Upper lobe of left lung (tissue), 6 donors: ENCODE data around the gene ARHGAP26. TPM values are rescaled to one million over a fixed set of nuclear protein-coding genes. Genes with fewer than 3 reads are reported as not detected.
A peak's percentile ranks its signal among the peaks of the same experiment; 100 is the strongest.

Experiments used
- ATAC-seq, 2 donors: fragments of 200-7000 bp; cut with Tn5 transposase; one replicate each; pipeline ENCODE4 v1.9.1; 2022; ENCODE audit warnings: mild to moderate bottlenecking in 2 of 2, moderate library complexity in 2 of 2; ENCODE audit not compliant: low FRiP score in 2 of 2
- DNase-seq, 2 donors: peaks; one replicate each; pipeline ENCODE4 v3.0.0-alpha.2; 2019 to 2020
- H3K27ac ChIP-seq, 4 donors: fragments of 200-600 bp; sonication (generic); one replicate each; pipeline ENCODE4 v1.5.1; 2016 to 2019
- H3K27me3 ChIP-seq, 4 donors: fragments of 200-600 bp; sonication (generic); one replicate each; pipeline ENCODE4 v1.5.1; 2017 to 2019
- H3K36me3 ChIP-seq, 4 donors: fragments of 200-600 bp; sonication (generic); one replicate each; pipeline ENCODE4 v1.5.1; 2016 to 2019
- H3K4me1 ChIP-seq, 4 donors: fragments of 200-600 bp; sonication (generic); one replicate each; pipeline ENCODE4 v1.5.1; 2018 to 2019
- H3K4me3 ChIP-seq, 4 donors: fragments of 200-600 bp; sonication (generic); one replicate each; pipeline ENCODE4 v1.5.1; 2017 to 2019; ENCODE audit warnings: mild to moderate bottlenecking in 2 of 4, moderate library complexity in 1 of 4
- H3K9me3 ChIP-seq, 4 donors: fragments of 200-600 bp; sonication (generic); one replicate each; pipeline ENCODE4 v1.5.1; 2018 to 2019
- EP300 ChIP-seq, 4 donors: sonication (generic); formaldehyde crosslinking; IDR thresholded peaks; one replicate each; pipeline ENCODE4 v1.5.1; 2017; ENCODE audit warnings: antibody characterized with exemption in 4 of 4, control low read depth in 2 of 4
- POLR2A ChIP-seq, 4 donors: fragments of 450-650 bp; IDR thresholded peaks; one replicate each; pipeline ENCODE4 v1.5.1; 2016 to 2017; ENCODE audit warnings: antibody characterized with exemption in 4 of 4, mild to moderate bottlenecking in 2 of 4
- POLR2AphosphoS5 ChIP-seq, 2 donors: sonication (generic); formaldehyde crosslinking; IDR thresholded peaks; one replicate each; pipeline ENCODE4 v1.5.1; 2017; ENCODE audit warnings: antibody characterized with exemption in 2 of 2
- WGBS, 2 donors: methylation state at CpG; one replicate each; pipeline ENCODE4 v1.1.5; 2017 to 2018; 5-methylcytosine and 5-hydroxymethylcytosine counted together
- total RNA-seq, 6 donors: library from RNA; depleted of rRNA in 4 of 6; stranded (reverse); fragments of >200 nt in 4 of 6; gene quantifications; one replicate each; pipeline versions ENCODE4 v1.1.0 to v1.2.1, GENCODE V29; 2016 to 2021
- TF ChIP-seq, protein P1 (sequence below), 6 experiments: fragments of 450-650 bp in 4 of 6; fragments of 200-600 bp in 2 of 6; sonication (generic) in 2 of 6; IDR thresholded peaks; one replicate each; pipeline ENCODE4 v1.5.1; 2016 to 2019; ENCODE audit warnings: antibody characterized with exemption in 6 of 6
- donor health status: DM: no; HTN: no; CAD: no; lungs with moderate emphysema.
- donor health status: DM: no; HTN: yes; CAD: no; lungs with severe emphysema.

Gene ARHGAP26
- total RNA-seq, 6 donors from 2014 or later = 34.9 to 90.1 (median 38.9) TPM

DNA sequence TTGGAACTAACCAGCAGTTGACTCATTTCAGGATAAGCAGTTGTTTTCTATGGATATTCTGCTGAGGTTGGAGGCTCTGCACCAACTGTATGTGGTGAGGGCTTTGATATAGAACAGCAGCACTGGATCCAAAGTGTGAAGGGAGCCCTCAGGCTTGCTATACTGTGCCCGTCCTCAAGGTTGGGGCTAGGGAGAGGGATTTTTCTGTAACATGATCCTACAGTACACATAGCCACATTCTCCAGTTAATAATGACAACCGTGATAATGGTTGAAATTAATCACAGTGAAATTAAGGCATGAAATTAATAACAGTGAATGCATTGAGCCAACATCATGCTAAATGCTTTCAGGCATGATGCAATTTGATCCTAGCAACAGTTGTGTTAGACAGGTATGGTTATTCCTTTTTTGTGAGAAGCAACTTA is 36.7 kb downstream of the ARHGAP26 start:
- no peak for ATAC-seq
- no peaks in the 10 kb centered on the region for H3K27me3 ChIP-seq
- no peak overlapping the region for H3K4me3 ChIP-seq
- TF ChIP-seq EP300 (IDR thresholded peaks at IDR 0.05) = no peak
- no peak for TF ChIP-seq POLR2A (IDR thresholded peaks at IDR 0.05)
- TF ChIP-seq, protein P1, sequence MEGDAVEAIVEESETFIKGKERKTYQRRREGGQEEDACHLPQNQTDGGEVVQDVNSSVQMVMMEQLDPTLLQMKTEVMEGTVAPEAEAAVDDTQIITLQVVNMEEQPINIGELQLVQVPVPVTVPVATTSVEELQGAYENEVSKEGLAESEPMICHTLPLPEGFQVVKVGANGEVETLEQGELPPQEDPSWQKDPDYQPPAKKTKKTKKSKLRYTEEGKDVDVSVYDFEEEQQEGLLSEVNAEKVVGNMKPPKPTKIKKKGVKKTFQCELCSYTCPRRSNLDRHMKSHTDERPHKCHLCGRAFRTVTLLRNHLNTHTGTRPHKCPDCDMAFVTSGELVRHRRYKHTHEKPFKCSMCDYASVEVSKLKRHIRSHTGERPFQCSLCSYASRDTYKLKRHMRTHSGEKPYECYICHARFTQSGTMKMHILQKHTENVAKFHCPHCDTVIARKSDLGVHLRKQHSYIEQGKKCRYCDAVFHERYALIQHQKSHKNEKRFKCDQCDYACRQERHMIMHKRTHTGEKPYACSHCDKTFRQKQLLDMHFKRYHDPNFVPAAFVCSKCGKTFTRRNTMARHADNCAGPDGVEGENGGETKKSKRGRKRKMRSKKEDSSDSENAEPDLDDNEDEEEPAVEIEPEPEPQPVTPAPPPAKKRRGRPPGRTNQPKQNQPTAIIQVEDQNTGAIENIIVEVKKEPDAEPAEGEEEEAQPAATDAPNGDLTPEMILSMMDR (IDR thresholded peaks at IDR 0.05) = no peak
- TF ChIP-seq POLR2AphosphoS5 (IDR thresholded peaks at IDR 0.05) = no peak
- peaks cover 36 to 64% (median 58%) of the 10 kb centered on the region in 4 donors for H3K4me1 ChIP-seq
- no peaks in the 10 kb centered on the region for H3K9me3 ChIP-seq
- no peaks in the 10 kb centered on the region for H3K36me3 ChIP-seq
- DNase-seq = no peak
- 88 to 100% methylated on average over 2 of the region's 2 CpGs for WGBS, 2 donors
- peak overlapping the region; percentile 14 to 62 (median 40) for H3K27ac ChIP-seq

DNA sequence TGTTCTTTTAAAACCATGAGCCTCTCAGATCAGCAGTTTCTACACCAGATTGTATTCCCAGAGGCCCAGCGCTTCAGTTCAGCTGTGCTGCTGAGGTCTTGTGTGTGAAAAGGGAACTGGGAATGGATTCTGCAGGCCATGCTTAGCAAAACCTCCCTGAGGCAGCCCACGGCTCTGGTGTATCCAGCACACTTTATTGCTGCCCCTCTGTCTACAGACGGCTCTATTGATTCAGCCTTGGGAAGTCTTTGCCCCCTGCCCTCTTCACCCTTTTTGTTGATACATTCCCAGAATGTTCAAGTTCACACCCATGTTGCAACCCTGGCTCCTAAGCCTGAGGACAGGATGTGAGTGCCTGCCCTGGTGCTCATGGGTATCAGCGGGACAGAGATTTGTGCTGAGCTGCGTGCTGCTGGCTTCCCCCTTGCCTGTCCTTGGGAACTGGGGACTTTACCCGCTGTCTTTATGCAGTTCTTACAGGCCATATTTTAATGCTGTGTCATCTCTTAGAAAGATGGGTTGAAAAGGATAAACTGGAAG is 37.3 kb downstream of the ARHGAP26 start:
- no peak overlapping the region for H3K4me3 ChIP-seq
- H3K4me1 ChIP-seq = peaks cover 41 to 68% (median 58%) of the 10 kb centered on the region in 4 donors
- ATAC-seq (peak in 1 of 2 donors; percentile 59), DNase-seq (peak in 1 of 2 donors; percentile 50)
- peak overlapping the region; percentile 14 to 62 (median 40) for H3K27ac ChIP-seq
- no peaks in the 10 kb centered on the region for H3K27me3 ChIP-seq
- TF ChIP-seq POLR2A (IDR thresholded peaks at IDR 0.05) (no peak), POLR2AphosphoS5 (IDR thresholded peaks at IDR 0.05) (peak; percentile 43 to 44), EP300 (IDR thresholded peaks at IDR 0.05) (peak in 1 of 4 donors; percentile 71)
- TF ChIP-seq, protein P1 (IDR thresholded peaks at IDR 0.05) = no peak
- WGBS, 2 donors = 58 to 60% methylated on average over 6 of the region's 6 CpGs
- no peaks in the 10 kb centered on the region for H3K36me3 ChIP-seq
- no peaks in the 10 kb centered on the region for H3K9me3 ChIP-seq

DNA sequence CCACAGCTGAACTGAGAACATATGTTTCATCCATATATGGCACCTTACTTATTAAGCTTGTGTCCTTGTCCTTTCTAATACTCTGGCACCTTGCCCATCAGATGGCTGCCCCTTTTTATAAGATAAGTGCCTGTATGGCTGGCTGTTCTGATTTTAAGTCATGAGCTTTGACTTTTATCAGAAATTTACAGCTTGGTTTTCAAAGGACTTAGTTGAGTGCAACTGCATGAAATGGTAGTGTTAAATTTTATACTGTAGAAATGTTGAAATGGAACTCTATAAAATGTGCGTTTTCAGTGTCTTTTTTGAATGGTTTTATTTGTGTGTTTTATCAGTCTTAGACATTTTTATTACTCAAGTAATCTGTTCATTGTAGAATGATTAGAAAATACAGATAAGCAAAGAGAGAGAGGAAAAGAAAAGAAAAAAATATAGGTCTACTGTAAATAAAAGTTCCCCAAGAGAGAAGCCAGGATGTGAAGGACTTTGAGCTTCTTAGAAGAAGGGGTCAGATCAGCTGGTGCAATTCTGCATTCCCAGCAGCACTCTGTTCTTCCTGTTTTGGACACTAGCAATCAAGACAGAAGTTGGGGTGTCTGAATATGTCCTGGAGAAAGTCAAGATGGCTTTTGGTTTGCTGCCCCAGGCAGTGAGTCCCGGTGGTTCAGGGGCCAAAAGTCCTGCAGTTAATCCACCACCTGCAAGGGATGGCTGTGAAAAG is 38.9 kb downstream of the ARHGAP26 start:
- Histone ChIP-seq H3K27ac (peak overlapping the region in 2 of 4 donors; percentile 29 to 45), H3K4me1 (peaks cover 46 to 67% (median 51%) of the 10 kb centered on the region in 4 donors), H3K27me3 (no peaks in the 10 kb centered on the region), H3K4me3 (no peak overlapping the region), H3K9me3 (no peaks in the 10 kb centered on the region), H3K36me3 (no peaks in the 10 kb centered on the region)
- DNase-seq = peak in 1 of 2 donors; percentile 47
- TF ChIP-seq EP300 (IDR thresholded peaks at IDR 0.05) = no peak
- TF ChIP-seq POLR2A (IDR thresholded peaks at IDR 0.05) = no peak
- TF ChIP-seq, protein P1 (IDR thresholded peaks at IDR 0.05) = no peak
- TF ChIP-seq POLR2AphosphoS5 (IDR thresholded peaks at IDR 0.05) = no peak
- no peak for ATAC-seq
- WGBS, 2 donors = 84 to 86% methylated on average over 2 of the region's 2 CpGs

DNA sequence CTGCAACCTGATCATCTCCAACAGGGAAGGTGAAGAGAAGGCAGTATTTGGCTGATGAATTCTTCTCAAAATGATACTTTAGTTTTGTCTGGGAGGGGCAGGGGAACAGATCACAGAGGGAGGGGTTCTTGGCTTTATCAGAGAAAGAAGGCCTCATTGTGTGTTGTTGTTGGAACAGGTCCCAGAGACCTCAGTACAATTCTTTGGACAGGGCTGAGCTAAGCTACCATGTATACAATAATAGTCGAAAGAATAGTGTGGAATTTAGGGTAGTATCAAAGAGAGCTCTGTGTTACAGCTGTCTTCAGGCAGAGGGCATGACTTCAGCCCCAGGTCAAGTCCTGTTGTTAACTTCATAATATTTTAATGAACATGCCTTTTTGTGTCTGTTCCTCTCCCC is 39.9 kb downstream of the ARHGAP26 start:
- Histone ChIP-seq H3K36me3 (no peaks in the 10 kb centered on the region), H3K4me1 (peaks cover 49 to 76% (median 56%) of the 10 kb centered on the region in 4 donors), H3K4me3 (no peak overlapping the region), H3K27ac (peak overlapping the region in 3 of 4 donors; percentile 23 to 45 (median 29)), H3K27me3 (no peaks in the 10 kb centered on the region), H3K9me3 (no peaks in the 10 kb centered on the region)
- ATAC-seq = no peak
- TF ChIP-seq POLR2A (IDR thresholded peaks at IDR 0.05) = no peak
- TF ChIP-seq POLR2AphosphoS5 (IDR thresholded peaks at IDR 0.05) = no peak
- TF ChIP-seq, protein P1 (IDR thresholded peaks at IDR 0.05) = no peak
- no peak for TF ChIP-seq EP300 (IDR thresholded peaks at IDR 0.05)
- 43 to 65% methylated on average over 1 of the region's 1 CpG for WGBS, 2 donors
- DNase-seq = no peak
